Sigmoid colon (tissue), 7 donors: ENCODE results near the gene TMEM114. TPM values are rescaled to one million over a fixed set of nuclear protein-coding genes. Genes with fewer than 3 reads are reported as not detected.

ENCODE experiments used
- DNase-seq: peaks from one replicate; pipeline ENCODE4 v3.0.0-alpha.2; 2019
- H3K27ac ChIP-seq, 4 donors: fragments of 200-600 bp; sonication (generic); one replicate each; pipeline ENCODE4 v1.5.1; 2016 to 2019; ENCODE audit warnings: mild to moderate bottlenecking in 1 of 4
- H3K27me3 ChIP-seq, 3 donors: fragments of 200-600 bp; sonication (generic); one replicate each; pipeline ENCODE4 v1.5.1; 2019; ENCODE audit warnings: mild to moderate bottlenecking in 1 of 3
- H3K36me3 ChIP-seq, 4 donors: fragments of 200-600 bp; sonication (generic); one replicate each; pipeline ENCODE4 v1.5.1; 2016 to 2019
- H3K4me1 ChIP-seq, 4 donors: fragments of 200-600 bp; sonication (generic); one replicate each; pipeline ENCODE4 v1.5.1; 2017 to 2019
- H3K4me3 ChIP-seq, 4 donors: fragments of 200-600 bp; sonication (generic); one replicate each; pipeline ENCODE4 v1.5.1; 2017 to 2019; ENCODE audit warnings: mild to moderate bottlenecking in 2 of 4, moderate library complexity in 1 of 4
- H3K9me3 ChIP-seq, 4 donors: fragments of 200-600 bp in 3 of 4; sonication (generic) in 3 of 4; one replicate each; pipeline versions ENCODE4 v1.5.1 to v1.6.1; 2013 to 2019
- CTCF ChIP-seq, 4 experiments: fragments of 450-650 bp in 3 of 4; fragments of 200-600 bp in 1 of 4; IDR thresholded peaks; one replicate each; pipeline ENCODE4 v1.5.1; 2016 to 2019; ENCODE audit warnings: antibody characterized with exemption in 4 of 4, mild to moderate bottlenecking in 3 of 4, moderate library complexity in 2 of 4
- EP300 ChIP-seq, 4 donors: sonication (generic); formaldehyde crosslinking; IDR thresholded peaks; one replicate each; pipeline ENCODE4 v1.6.1; 2017; ENCODE audit warnings: antibody characterized with exemption in 4 of 4
- POLR2A ChIP-seq, 2 donors: fragments of 450-650 bp; IDR thresholded peaks; one replicate each; pipeline ENCODE4 v1.6.1; 2016; ENCODE audit warnings: antibody characterized with exemption in 2 of 2, mild to moderate bottlenecking in 2 of 2, moderate library complexity in 2 of 2
- POLR2AphosphoS5 ChIP-seq, 4 donors: sonication (generic); formaldehyde crosslinking; IDR thresholded peaks; one replicate each; pipeline ENCODE4 v1.6.1; 2017; ENCODE audit warnings: antibody characterized with exemption in 4 of 4
- WGBS, 2 donors: extraction: QIAGEN DNeasy Blood & Tissue Kit; methylation state at CpG; one replicate each; pipeline ENCODE4 v1.1.7; 2013; 5-methylcytosine and 5-hydroxymethylcytosine counted together
- intact Hi-C: fragments of 100-400 bp; cut with DNase I; formaldehyde crosslinking; loops from one replicate; pipeline ENCODE4 v1.15.1; 2023
- polyA plus RNA-seq, 3 donors: library from polyadenylated mRNA; stranded (reverse); fragments of 200-250 nt; gene quantifications; one replicate each; pipeline ENCODE4 v1.2.3, GENCODE V29; 2013
- total RNA-seq, 4 donors: library from RNA; depleted of rRNA; stranded (reverse); fragments of >200 nt; gene quantifications; one replicate each; pipeline ENCODE4 v1.1.0, GENCODE V29; 2016
- donor health status: healthy with polysubstance abuse.
- donor health status: Bipolar disorder and iron deficiency.
- donor health status: healthy.

Gene TMEM114
- total and polyA plus RNA-seq, 7 donors = not detected

GRCh38 chr16:8548166-8548565, 42.1 kb downstream of the TMEM114 start:
- WGBS, 2 donors = 9 to 61% methylated on average over 3 of the region's 3 CpGs
- intact Hi-C loops = no loop called here
- no peak overlapping the region for H3K4me3 ChIP-seq
- no peak for TF ChIP-seq CTCF (IDR thresholded peaks at IDR 0.05)
- TF ChIP-seq POLR2A (IDR thresholded peaks at IDR 0.05) = no peak
- no peak for TF ChIP-seq EP300 (IDR thresholded peaks at IDR 0.05)
- TF ChIP-seq POLR2AphosphoS5 (IDR thresholded peaks at IDR 0.05) = no peak
- DNase-seq = no peak
- H3K4me1 ChIP-seq = no peaks in the 10 kb centered on the region
- H3K9me3 ChIP-seq = no peaks in the 10 kb centered on the region
- H3K36me3 ChIP-seq = no peaks in the 10 kb centered on the region
- peaks cover 0 to 34% (median 0%) of the 10 kb centered on the region in 3 donors for H3K27me3 ChIP-seq
- H3K27ac ChIP-seq = no peak overlapping the region

- no peak for TF ChIP-seq EP300 (IDR thresholded peaks at IDR 0.05)
- no peak for TF ChIP-seq CTCF (IDR thresholded peaks at IDR 0.05)
- no peak for TF ChIP-seq POLR2A (IDR thresholded peaks at IDR 0.05)
- no peak for TF ChIP-seq POLR2AphosphoS5 (IDR thresholded peaks at IDR 0.05)
- no peak for DNase-seq
- Histone ChIP-seq H3K27ac (no peak overlapping the region), H3K4me3 (no peak overlapping the region), H3K27me3 (peaks cover 0 to 30% (median 0%) of the 10 kb centered on the region in 3 donors), H3K4me1 (no peaks in the 10 kb centered on the region), H3K36me3 (no peaks in the 10 kb centered on the region), H3K9me3 (no peaks in the 10 kb centered on the region)
- 25 to 59% methylated on average over 8 of the region's 8 CpGs for WGBS, 2 donors
- intact Hi-C loops = no loop called here
Observed at GRCh38 chr16:8547762-8548161, 42.5 kb downstream of the TMEM114 start.

- intact Hi-C loops = no loop called here
Observed at GRCh38 chr16:8544406-8544805, 45.9 kb downstream of the TMEM114 start.

GRCh38 chr16:8543258-8543657, 47.1 kb downstream of the TMEM114 start:
- Histone ChIP-seq H3K9me3 (no peaks in the 10 kb centered on the region), H3K4me3 (no peak overlapping the region), H3K27me3 (peaks cover 0 to 3% (median 0%) of the 10 kb centered on the region in 3 donors), H3K27ac (no peak overlapping the region), H3K4me1 (no peaks in the 10 kb centered on the region), H3K36me3 (no peaks in the 10 kb centered on the region)
- intact Hi-C loops = no loop called here
- TF ChIP-seq EP300 (IDR thresholded peaks at IDR 0.05) (no peak), POLR2A (IDR thresholded peaks at IDR 0.05) (no peak), POLR2AphosphoS5 (IDR thresholded peaks at IDR 0.05) (no peak), CTCF (IDR thresholded peaks at IDR 0.05) (no peak)
- no peak for DNase-seq
- WGBS, 2 donors = 52 to 90% methylated on average over 3 of the region's 3 CpGs

More at GRCh38 chr16:8544406-8544805, 45.9 kb downstream of the TMEM114 start:
- WGBS, 2 donors = 82 to 85% methylated on average over 5 of the region's 5 CpGs
- Histone ChIP-seq H3K36me3 (no peaks in the 10 kb centered on the region), H3K27ac (no peak overlapping the region), H3K4me3 (no peak overlapping the region), H3K4me1 (no peaks in the 10 kb centered on the region), H3K27me3 (peaks cover 0 to 9% (median 0%) of the 10 kb centered on the region in 3 donors), H3K9me3 (no peaks in the 10 kb centered on the region)
- TF ChIP-seq CTCF (IDR thresholded peaks at IDR 0.05) (no peak), EP300 (IDR thresholded peaks at IDR 0.05) (no peak), POLR2A (IDR thresholded peaks at IDR 0.05) (no peak), POLR2AphosphoS5 (IDR thresholded peaks at IDR 0.05) (no peak)
- DNase-seq = no peak

- DNase-seq = no peak
- Histone ChIP-seq H3K4me1 (no peaks in the 10 kb centered on the region), H3K27me3 (no peaks in the 10 kb centered on the region), H3K9me3 (no peaks in the 10 kb centered on the region), H3K27ac (no peak overlapping the region), H3K36me3 (no peaks in the 10 kb centered on the region), H3K4me3 (no peak overlapping the region)
- TF ChIP-seq EP300 (IDR thresholded peaks at IDR 0.05) (no peak), CTCF (IDR thresholded peaks at IDR 0.05) (no peak), POLR2A (IDR thresholded peaks at IDR 0.05) (no peak), POLR2AphosphoS5 (IDR thresholded peaks at IDR 0.05) (no peak)
- WGBS, 2 donors = 9 to 13% methylated on average over 2 of the region's 2 CpGs
- intact Hi-C loops = no loop called here
Observed at GRCh38 chr16:8542393-8542792, 47.9 kb downstream of the TMEM114 start.
